ENCODE results near the gene TRAF4.

DNA sequence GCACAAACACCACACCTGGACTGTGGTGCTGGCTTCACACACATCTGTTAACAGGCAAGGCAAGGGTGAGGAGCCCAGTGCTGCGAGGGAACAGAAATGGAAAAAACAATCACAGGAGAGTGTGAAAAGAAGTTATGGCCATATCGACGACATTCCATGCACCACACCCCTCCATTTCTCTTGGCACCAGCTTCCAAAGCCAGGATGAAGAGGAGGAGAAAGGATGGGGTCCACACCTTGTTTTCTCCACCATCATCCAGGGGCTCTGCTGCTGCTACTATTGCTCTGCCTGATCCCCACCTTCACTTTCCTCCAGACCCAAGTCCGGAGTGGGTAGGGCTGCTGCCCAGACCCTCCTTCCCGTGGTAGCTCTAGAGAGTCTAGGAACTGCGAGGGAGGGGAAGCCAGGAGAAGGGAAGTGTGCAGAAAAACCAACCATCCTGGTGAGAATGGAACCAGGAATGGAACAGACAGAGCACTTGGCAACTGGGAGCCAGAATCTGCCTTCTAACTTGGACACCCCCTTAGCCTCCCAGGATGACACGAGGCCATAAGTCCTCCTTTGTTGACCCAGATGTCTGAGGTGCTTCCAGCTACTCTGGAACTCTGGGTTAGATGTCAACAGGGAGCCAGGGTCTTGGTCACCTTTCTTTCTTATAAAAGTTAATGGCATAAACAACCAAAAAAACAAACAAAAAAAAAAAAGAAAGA lies 31.0 kb upstream of the TRAF4 start:
- TF ChIP-seq, protein P1, sequence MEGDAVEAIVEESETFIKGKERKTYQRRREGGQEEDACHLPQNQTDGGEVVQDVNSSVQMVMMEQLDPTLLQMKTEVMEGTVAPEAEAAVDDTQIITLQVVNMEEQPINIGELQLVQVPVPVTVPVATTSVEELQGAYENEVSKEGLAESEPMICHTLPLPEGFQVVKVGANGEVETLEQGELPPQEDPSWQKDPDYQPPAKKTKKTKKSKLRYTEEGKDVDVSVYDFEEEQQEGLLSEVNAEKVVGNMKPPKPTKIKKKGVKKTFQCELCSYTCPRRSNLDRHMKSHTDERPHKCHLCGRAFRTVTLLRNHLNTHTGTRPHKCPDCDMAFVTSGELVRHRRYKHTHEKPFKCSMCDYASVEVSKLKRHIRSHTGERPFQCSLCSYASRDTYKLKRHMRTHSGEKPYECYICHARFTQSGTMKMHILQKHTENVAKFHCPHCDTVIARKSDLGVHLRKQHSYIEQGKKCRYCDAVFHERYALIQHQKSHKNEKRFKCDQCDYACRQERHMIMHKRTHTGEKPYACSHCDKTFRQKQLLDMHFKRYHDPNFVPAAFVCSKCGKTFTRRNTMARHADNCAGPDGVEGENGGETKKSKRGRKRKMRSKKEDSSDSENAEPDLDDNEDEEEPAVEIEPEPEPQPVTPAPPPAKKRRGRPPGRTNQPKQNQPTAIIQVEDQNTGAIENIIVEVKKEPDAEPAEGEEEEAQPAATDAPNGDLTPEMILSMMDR (conservative IDR thresholded peaks at IDR 0.05): no peak
- TF ChIP-seq ZFX (IDR thresholded peaks at IDR 0.05): no peak
